H1 (cell line): ENCODE data around the gene GABRG3. TPM values are rescaled to one million over a fixed set of nuclear protein-coding genes. Genes with fewer than 3 reads are reported as not detected.

Experiments used
- CTCF ChIA-PET: fragments of 300-600 bp; sonication (Branson Sonifier 250); formaldehyde crosslinking; loops from one replicate; lab custom pipeline; 2021; ENCODE audit not compliant: partially characterized antibody; lab: Charles Lee
- POLR2A ChIA-PET: fragments of 300-600 bp; sonication (Branson Sonifier 250); formaldehyde crosslinking; loops from one replicate; lab custom pipeline; 2021; ENCODE audit warnings: inconsistent platforms; ENCODE audit not compliant: partially characterized antibody; lab: Charles Lee
- DNase-seq, 2 experiments: peaks; one replicate each; pipeline versions ENCODE4 v3.0.0 to v3.0.0-alpha.2; 2010 to 2022; ENCODE audit warnings: low spot score in 2 of 2, low read depth in 1 of 2, mixed read lengths in 1 of 2
- FAIRE-seq: peaks from 2 replicates; lab custom pipeline; 2011; peaks lifted over from hg19 to GRCh38; lab: Jason Lieb, UNC
- H2AFZ ChIP-seq: 2 replicates; pipeline ENCODE4 v1.8.1; 2012; ENCODE audit warnings: low read length, inconsistent platforms
- H2AK5ac ChIP-seq: 2 replicates; pipeline ENCODE4 v1.6.1; 2013; ENCODE audit warnings: low read depth, low read length
- H2BK120ac ChIP-seq: replicated peaks from 2 replicates; pipeline ENCODE3; 2013; ENCODE audit warnings: low read depth, low read length, inconsistent platforms
- H2BK12ac ChIP-seq: 2 replicates; pipeline ENCODE4 v1.6.1; 2013; ENCODE audit warnings: low read depth, low read length
- H2BK15ac ChIP-seq: 2 replicates; pipeline ENCODE4 v1.6.1; 2013; ENCODE audit warnings: low read length
- H2BK20ac ChIP-seq: 2 replicates; pipeline ENCODE4 v1.6.1; 2013; ENCODE audit warnings: low read length
- H2BK5ac ChIP-seq: 2 replicates; pipeline ENCODE4 v1.6.1; 2013; ENCODE audit warnings: low read depth, low read length
- H3K14ac ChIP-seq: 2 replicates; pipeline ENCODE4 v1.6.1; 2013; ENCODE audit warnings: inconsistent platforms; ENCODE audit not compliant: insufficient read length
- H3K18ac ChIP-seq: 2 replicates; pipeline ENCODE4 v1.6.1; 2013; ENCODE audit warnings: low read length; ENCODE audit errors: extremely low read depth
- H3K23ac ChIP-seq: 2 replicates; pipeline ENCODE4 v1.6.1; 2013; ENCODE audit warnings: inconsistent platforms; ENCODE audit not compliant: insufficient read length
- H3K23me2 ChIP-seq: 2 replicates; pipeline ENCODE4 v1.6.1; 2013; ENCODE audit warnings: low read depth, low read length
- H3K27ac ChIP-seq: 2 replicates; pipeline ENCODE4 v1.6.1; 2011; ENCODE audit warnings: low read depth, low read length, inconsistent platforms
- H3K27me3 ChIP-seq, 4 experiments: replicated peaks in 1 of 4; 1 replicate in 1 of 4; 2 replicates in 3 of 4; pipeline versions ENCODE4 v1.6.1 to v1.8.1; 2011 to 2013; ENCODE audit warnings: low read length in 3 of 4, mild to moderate bottlenecking in 3 of 4, inconsistent platforms in 2 of 4, mixed read lengths in 2 of 4, moderate library complexity in 1 of 4; ENCODE audit not compliant: control insufficient read depth in 3 of 4, insufficient read depth in 3 of 4; ENCODE audit errors: extremely low read depth in 1 of 4
- H3K36me3 ChIP-seq, 4 experiments: 2 replicates each; pipeline versions ENCODE4 v1.6.1 to v1.8.1; 2011 to 2013; ENCODE audit warnings: mild to moderate bottlenecking in 4 of 4, low read length in 3 of 4, moderate library complexity in 2 of 4, control low read depth in 1 of 4, inconsistent platforms in 1 of 4; ENCODE audit not compliant: insufficient read depth in 4 of 4, control insufficient read depth in 2 of 4
- H3K4ac ChIP-seq: replicated peaks from 2 replicates; pipeline ENCODE3; 2013; ENCODE audit warnings: low read length, low read depth, mixed read lengths, inconsistent platforms; ENCODE audit not compliant: insufficient read length
- H3K4me1 ChIP-seq, 4 experiments: replicated peaks in 1 of 4; 1 replicate in 1 of 4; 2 replicates in 3 of 4; pipeline versions ENCODE4 v1.6.1 to v1.8.1; 2011 to 2013; ENCODE audit warnings: low read length in 3 of 4, inconsistent platforms in 2 of 4, mixed read lengths in 1 of 4; ENCODE audit not compliant: insufficient read depth in 4 of 4, control insufficient read depth in 3 of 4
- H3K4me2 ChIP-seq, 2 experiments: 2 replicates each; pipeline versions ENCODE4 v1.6.1 to v1.8.1; 2011 to 2013; ENCODE audit warnings: low read depth in 2 of 2, low read length in 2 of 2, control low read depth in 1 of 2, inconsistent platforms in 1 of 2, mild to moderate bottlenecking in 1 of 2; ENCODE audit not compliant: insufficient read depth in 1 of 2
- H3K4me3 ChIP-seq, 4 experiments: fragments of 200-600, 300-600 bp in 1 of 4; sonication (generic), shearing (Covaris generic), sonication (Bioruptor Twin) in 1 of 4; 2 replicates each; pipeline versions ENCODE4 v1.5.1 to v1.8.1; 2011 to 2016; ENCODE audit warnings: low read length in 4 of 4, low read depth in 3 of 4, control low read depth in 2 of 4, inconsistent platforms in 2 of 4, mild to moderate bottlenecking in 2 of 4, mixed read lengths in 1 of 4, moderate library complexity in 1 of 4; ENCODE audit not compliant: insufficient read depth in 2 of 4; ENCODE audit errors: extremely low read depth in 1 of 4
- H3K56ac ChIP-seq: replicated peaks from 2 replicates; pipeline ENCODE3; 2013; ENCODE audit warnings: low read depth, mild to moderate bottlenecking, mixed read lengths, low read length, inconsistent platforms; ENCODE audit not compliant: insufficient read length
- H3K79me1 ChIP-seq: 2 replicates; pipeline ENCODE4 v1.6.1; 2013; ENCODE audit warnings: low read depth, low read length, control low read depth
- H3K79me2 ChIP-seq, 2 experiments: 2 replicates each; pipeline versions ENCODE4 v1.6.1 to v1.8.1; 2012 to 2013; ENCODE audit warnings: low read length in 2 of 2, mild to moderate bottlenecking in 2 of 2, inconsistent platforms in 1 of 2; ENCODE audit not compliant: insufficient read depth in 2 of 2, control insufficient read depth in 1 of 2
- H3K9ac ChIP-seq, 4 experiments: replicated peaks in 1 of 4; 1 replicate in 1 of 4; 2 replicates in 3 of 4; pipeline versions ENCODE4 v1.6.1 to v1.8.1; 2011 to 2013; ENCODE audit warnings: low read depth in 3 of 4, low read length in 3 of 4, control low read depth in 2 of 4, mild to moderate bottlenecking in 2 of 4, moderate library complexity in 2 of 4, inconsistent platforms in 1 of 4; ENCODE audit errors: extremely low read depth in 1 of 4
- H3K9me3 ChIP-seq, 2 experiments: 2 replicates each; pipeline versions ENCODE4 v1.6.1 to v1.8.1; 2012 to 2013; ENCODE audit warnings: mild to moderate bottlenecking in 2 of 2, moderate library complexity in 2 of 2, control low read depth in 1 of 2, inconsistent platforms in 1 of 2, low read depth in 1 of 2, low read length in 1 of 2, mixed read lengths in 1 of 2; ENCODE audit not compliant: insufficient read depth in 2 of 2
- H4K20me1 ChIP-seq, 2 experiments: replicated peaks in 1 of 2; 2 replicates each; pipeline versions ENCODE3 to v1.8.1; 2011 to 2013; ENCODE audit warnings: inconsistent platforms in 2 of 2, low read length in 2 of 2, mild to moderate bottlenecking in 1 of 2; ENCODE audit not compliant: insufficient read depth in 2 of 2, control insufficient read depth in 1 of 2
- H4K5ac ChIP-seq: 2 replicates; pipeline ENCODE4 v1.6.1; 2013; ENCODE audit warnings: low read length, low read depth, mixed read lengths, inconsistent platforms; ENCODE audit not compliant: insufficient read length
- H4K8ac ChIP-seq: 2 replicates; pipeline ENCODE4 v1.8.0; 2013; ENCODE audit warnings: mild to moderate bottlenecking, moderate library complexity, low read length, inconsistent platforms; ENCODE audit not compliant: insufficient read depth; ENCODE audit errors: extremely low read depth
- H4K91ac ChIP-seq: replicated peaks from 2 replicates; pipeline ENCODE3; 2013; ENCODE audit warnings: low read length, mixed read lengths, inconsistent platforms; ENCODE audit not compliant: insufficient read length
- ATF3 ChIP-seq: IDR thresholded peaks from 2 replicates; pipeline ENCODE4 v1.6.1; 2011; ENCODE audit warnings: low read depth, mild to moderate bottlenecking, low read length; ENCODE audit not compliant: insufficient read depth
- BACH1 ChIP-seq: IDR thresholded peaks from 2 replicates; pipeline ENCODE4 v1.6.1; 2012; ENCODE audit warnings: low read length, improper control_type of control experiment
- BRCA1 ChIP-seq: IDR thresholded peaks from 2 replicates; pipeline ENCODE4 v1.6.1; 2012; ENCODE audit warnings: low read depth, low read length, improper control_type of control experiment
- CBX5 ChIP-seq: fragments of 300-800, 300-1000 bp; sonication (generic); IDR thresholded peaks from 2 replicates; pipeline ENCODE4 v1.7.1; 2016; ENCODE audit warnings: antibody characterized with exemption, low read length, low read depth
- CHD1 ChIP-seq: IDR thresholded peaks from 2 replicates; pipeline ENCODE4 v1.6.1; 2012; ENCODE audit warnings: low read depth, low read length, improper control_type of control experiment
- CREB1 ChIP-seq: IDR thresholded peaks from 2 replicates; pipeline ENCODE4 v1.6.1; 2012; ENCODE audit warnings: inconsistent platforms
- EGR1 ChIP-seq: IDR thresholded peaks from 2 replicates; pipeline ENCODE4 v1.6.1; 2011; ENCODE audit warnings: low read depth, low read length, borderline replicate concordance
- EZH2 ChIP-seq: fragments of 200-600 bp; sonication (generic); IDR thresholded peaks from 2 replicates; pipeline ENCODE4 v1.7.1; 2012; ENCODE audit warnings: low read depth, mild to moderate bottlenecking, moderate library complexity, low read length, inconsistent platforms; ENCODE audit not compliant: severe bottlenecking
- JUN ChIP-seq: IDR thresholded peaks from 2 replicates; pipeline ENCODE4 v1.6.1; 2011; ENCODE audit warnings: low read depth, mild to moderate bottlenecking, improper control_type of control experiment, low read length
- KDM4A ChIP-seq: IDR thresholded peaks from one replicate; pipeline ENCODE4 v1.7.1; 2012; ENCODE audit warnings: low read depth, mild to moderate bottlenecking, moderate library complexity, low read length, inconsistent platforms; ENCODE audit not compliant: severe bottlenecking
- POU5F1 ChIP-seq: IDR thresholded peaks from 2 replicates; pipeline ENCODE4 v1.6.1; 2011; ENCODE audit warnings: low read depth, mild to moderate bottlenecking, low read length, moderate library complexity
- RBBP5 ChIP-seq: IDR thresholded peaks from 2 replicates; pipeline ENCODE4 v1.7.1; 2012; ENCODE audit warnings: low read depth, mild to moderate bottlenecking, inconsistent platforms, low read length, moderate library complexity, borderline replicate concordance
- SRF ChIP-seq: IDR thresholded peaks from 2 replicates; pipeline ENCODE4 v1.6.1; 2011; ENCODE audit warnings: mild to moderate bottlenecking, low read depth, low read length, moderate library complexity
- SUZ12 ChIP-seq: fragments of 200-600 bp; sonication (generic); IDR thresholded peaks from 2 replicates; pipeline ENCODE4 v1.6.1; 2012; ENCODE audit warnings: mild to moderate bottlenecking, inconsistent platforms, low read length, moderate library complexity, mixed read lengths
- TAF7 ChIP-seq: optimal IDR thresholded peaks from 2 replicates; pipeline ENCODE3; 2011; ENCODE audit warnings: low read depth, mild to moderate bottlenecking, inconsistent platforms, low read length, moderate library complexity, borderline replicate concordance
- WGBS, 2 experiments: shearing (Covaris generic) in 1 of 2; methylation state at CpG; one replicate each; pipeline versions ENCODE4 v1.1.6 to v1.1.7; 2013 to 2015; ENCODE audit warnings: low lambda C conversion rate in 2 of 2, mixed read lengths in 2 of 2, inconsistent platforms in 1 of 2, low coverage in 1 of 2, missing lambda C conversion rate in 1 of 2; ENCODE audit not compliant: insufficient replicate concordance in 2 of 2, insufficient coverage in 1 of 2, insufficient read length in 1 of 2; ENCODE audit errors: extremely low coverage in 1 of 2, missing lambda C conversion rate in 1 of 2; 5-methylcytosine and 5-hydroxymethylcytosine counted together
- polyA plus RNA-seq, 7 experiments: library from polyadenylated mRNA; depleted of rRNA in 3 of 7; stranded (reverse) in 5 of 7; unstranded in 2 of 7; fragments of >200 nt in 5 of 7; fragments of 200-250 nt in 2 of 7; gene quantifications; 1 replicate in 5 of 7; 2 replicates in 1 of 7; 4 replicates in 1 of 7; pipeline versions ENCODE4 v1.2.1 to v1.2.3, GENCODE V29; 2011 to 2013; ENCODE audit warnings: missing spikeins in 2 of 7, mixed read lengths in 2 of 7
- total RNA-seq: library from RNA; stranded (reverse); fragmentation: NEBNext Ultra II Directional; extraction: Animal tissue kit (Norgen Biotek cat#: 25700); gene quantifications from 2 replicates; pipeline ENCODE4 v1.2.1, GENCODE V29; 2021

GABRG3 gene
- total and polyA plus RNA-seq, 2 of the 8 experiments (the other 6 are each of a cell fraction or from before 2014, with no cell fraction given) = 0.17 to 0.80 TPM

- Histone ChIP-seq H3K9me3 (no peaks in the 10 kb centered on the region), H2AFZ (no peak overlapping the region), H4K20me1 (no peaks in the 10 kb centered on the region), H3K9ac (no peak overlapping the region), H3K4me3 (no peak overlapping the region), H2BK15ac (no peak overlapping the region), H3K27me3 (no peaks in the 10 kb centered on the region), H3K79me1 (no peaks in the 10 kb centered on the region), H3K18ac (no peak overlapping the region), H4K91ac (no peak overlapping the region), H3K4ac (no peak overlapping the region), H4K8ac (no peak overlapping the region), H3K27ac (no peak overlapping the region), H4K5ac (no peak overlapping the region), H2BK120ac (no peak overlapping the region), H2BK20ac (no peak overlapping the region), H3K36me3 (no peaks in the 10 kb centered on the region), H2BK12ac (no peak overlapping the region), H3K14ac (no peak overlapping the region), H3K79me2 (no peaks in the 10 kb centered on the region), H3K23me2 (peaks cover 4% of the 10 kb centered on the region; the same call in 1 of the 2 replicates), H2AK5ac (no peak overlapping the region), H3K56ac (no peak overlapping the region), H2BK5ac (no peak overlapping the region), H3K4me2 (no peak overlapping the region), H3K4me1 (no peaks in the 10 kb centered on the region), H3K23ac (no peak overlapping the region)
- POLR2A ChIA-PET = no interaction called here
- WGBS, 2 experiments = 92% methylated on average over 3 of the region's 3 CpGs; no CpG with 5 or more reads in 1 of the 2 experiments
- no peak for FAIRE-seq
- DNase-seq = no peak
- CTCF ChIA-PET = interaction anchor here (1.6 kb wide), 1 partner anchor 33 kb away, joined by 5 read pairs; no protein-coding TSS in a partner anchor
- TF ChIP-seq KDM4A = no peak
- TF ChIP-seq SRF = no peak
- TF ChIP-seq CHD1 = no peak
- TF ChIP-seq RBBP5 = no peak
- TF ChIP-seq SUZ12 = no peak
- no peak for TF ChIP-seq BRCA1
- no peak for TF ChIP-seq ATF3
- no peak for TF ChIP-seq CREB1
- TF ChIP-seq TAF7 = no peak
- no peak for TF ChIP-seq POU5F1
- no peak for TF ChIP-seq EGR1
- no peak for TF ChIP-seq JUN
- TF ChIP-seq CBX5 = no peak
- TF ChIP-seq BACH1 = no peak
- no peak for TF ChIP-seq EZH2
Observed at GRCh38 chr15:27392163-27392562, 421.2 kb downstream of the GABRG3 start.
